Endodermal cell (in vitro differentiated cells): ENCODE data around the gene UBE2H. TPM values are rescaled to one million over a fixed set of nuclear protein-coding genes. Genes with fewer than 3 reads are reported as not detected.

ENCODE experiments used
- DNase-seq: peaks from one replicate; pipeline ENCODE4 v3.0.0-alpha.2; 2017
- H3K27ac ChIP-seq: 2 replicates; pipeline ENCODE4 v1.5.1; 2013; ENCODE audit warnings: mild to moderate bottlenecking, low read depth, low read length, moderate library complexity
- H3K27me3 ChIP-seq: 2 replicates; pipeline ENCODE4 v1.6.1; 2013; ENCODE audit warnings: mild to moderate bottlenecking, low read length, moderate library complexity; ENCODE audit not compliant: insufficient read depth, control insufficient read depth, poor library complexity, severe bottlenecking
- H3K36me3 ChIP-seq: 2 replicates; pipeline ENCODE4 v1.7.0; 2013; ENCODE audit warnings: mild to moderate bottlenecking, low read length, moderate library complexity; ENCODE audit not compliant: control insufficient read depth, insufficient read depth
- H3K4me1 ChIP-seq: one replicate; pipeline ENCODE4 v1.7.0; 2013; ENCODE audit warnings: low read length; ENCODE audit not compliant: control insufficient read depth, insufficient read depth
- H3K4me3 ChIP-seq: 2 replicates; pipeline ENCODE4 v1.5.1; 2013; ENCODE audit warnings: mild to moderate bottlenecking, low read length, moderate library complexity
- H3K9ac ChIP-seq: 2 replicates; pipeline ENCODE4 v1.6.1; 2013; ENCODE audit warnings: mild to moderate bottlenecking, low read length, moderate library complexity; ENCODE audit not compliant: poor library complexity, severe bottlenecking; ENCODE audit errors: extremely low read depth
- H3K9me3 ChIP-seq: 2 replicates; pipeline ENCODE4 v1.6.1; 2013; ENCODE audit warnings: mild to moderate bottlenecking, low read length, moderate library complexity; ENCODE audit not compliant: control insufficient read depth
- H3K27ac Mint-ChIP-seq: 2 replicates; pipeline ENCODE4 v1.8.0; 2020; ENCODE audit warnings: mixed read lengths
- H3K27me3 Mint-ChIP-seq: 2 replicates; pipeline ENCODE4 v1.8.0; 2021; ENCODE audit warnings: mild to moderate bottlenecking, mixed read lengths; ENCODE audit not compliant: insufficient read depth
- H3K36me3 Mint-ChIP-seq: 2 replicates; pipeline ENCODE4 v1.8.0; 2020; ENCODE audit warnings: low read depth, mixed read lengths
- H3K4me1 Mint-ChIP-seq: 2 replicates; pipeline ENCODE4 v1.8.0; 2020; ENCODE audit warnings: mixed read lengths
- H3K4me3 Mint-ChIP-seq: 2 replicates; pipeline ENCODE4 v1.8.0; 2020; ENCODE audit warnings: mild to moderate bottlenecking, moderate library complexity, mixed read lengths
- H3K9me3 Mint-ChIP-seq: 2 replicates; pipeline ENCODE4 v1.8.0; 2020; ENCODE audit warnings: mild to moderate bottlenecking, mixed read lengths
- WGBS, 2 experiments: methylation state at CpG; one replicate each; pipeline versions ENCODE4 v1.1.5 to v1.1.7; 2013; ENCODE audit warnings: missing lambda C conversion rate in 2 of 2, mixed read lengths in 1 of 2; ENCODE audit not compliant: insufficient coverage in 1 of 2, insufficient read length in 1 of 2; 5-methylcytosine and 5-hydroxymethylcytosine counted together
- total RNA-seq, 2 donors: library from RNA; stranded (reverse); fragmentation: NEBNext Ultra II Directional in 1 of 2; extraction: Animal tissue kit (Norgen Biotek cat#: 25700) in 1 of 2; gene quantifications; 2 replicates in 1 of 2; 3 replicates in 1 of 2; pipeline ENCODE4 v1.2.1, GENCODE V29; 2021
- TF ChIP-seq, protein P1 (sequence below): fragments of 200-600 bp; sonication (generic); conservative IDR thresholded peaks from 2 replicates; pipeline ENCODE4 v1.5.0; 2021; ENCODE audit warnings: antibody characterized with exemption, mild to moderate bottlenecking

UBE2H gene
- total RNA-seq, 2 donors from 2014 or later = 74.5 to 74.7 TPM

- no peak for DNase-seq
- Histone ChIP-seq H3K27ac (no peak overlapping the region), H3K4me1 (peaks cover 3% of the 10 kb centered on the region), H3K4me3 (no peak overlapping the region), H3K9ac (no peak overlapping the region), H3K9me3 (no peaks in the 10 kb centered on the region), H3K27me3 (no peaks in the 10 kb centered on the region), H3K36me3 (no peaks in the 10 kb centered on the region)
- TF ChIP-seq, protein P1, sequence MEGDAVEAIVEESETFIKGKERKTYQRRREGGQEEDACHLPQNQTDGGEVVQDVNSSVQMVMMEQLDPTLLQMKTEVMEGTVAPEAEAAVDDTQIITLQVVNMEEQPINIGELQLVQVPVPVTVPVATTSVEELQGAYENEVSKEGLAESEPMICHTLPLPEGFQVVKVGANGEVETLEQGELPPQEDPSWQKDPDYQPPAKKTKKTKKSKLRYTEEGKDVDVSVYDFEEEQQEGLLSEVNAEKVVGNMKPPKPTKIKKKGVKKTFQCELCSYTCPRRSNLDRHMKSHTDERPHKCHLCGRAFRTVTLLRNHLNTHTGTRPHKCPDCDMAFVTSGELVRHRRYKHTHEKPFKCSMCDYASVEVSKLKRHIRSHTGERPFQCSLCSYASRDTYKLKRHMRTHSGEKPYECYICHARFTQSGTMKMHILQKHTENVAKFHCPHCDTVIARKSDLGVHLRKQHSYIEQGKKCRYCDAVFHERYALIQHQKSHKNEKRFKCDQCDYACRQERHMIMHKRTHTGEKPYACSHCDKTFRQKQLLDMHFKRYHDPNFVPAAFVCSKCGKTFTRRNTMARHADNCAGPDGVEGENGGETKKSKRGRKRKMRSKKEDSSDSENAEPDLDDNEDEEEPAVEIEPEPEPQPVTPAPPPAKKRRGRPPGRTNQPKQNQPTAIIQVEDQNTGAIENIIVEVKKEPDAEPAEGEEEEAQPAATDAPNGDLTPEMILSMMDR = no peak
- no peak overlapping the region for H3K27ac Mint-ChIP-seq
- H3K4me3 Mint-ChIP-seq = no peak overlapping the region
- no peaks in the 10 kb centered on the region for H3K27me3 Mint-ChIP-seq
- H3K4me1 Mint-ChIP-seq = peaks cover 14% of the 10 kb centered on the region
- H3K36me3 Mint-ChIP-seq = no peaks in the 10 kb centered on the region
- H3K9me3 Mint-ChIP-seq = no peaks in the 10 kb centered on the region
- WGBS, 2 experiments = 93 to 94% methylated on average over 10 to 12 of the region's 12 CpGs
These were observed 6.9 kb upstream of the UBE2H start for GRCh38 chr7:129959471-129960203.

GRCh38 chr7:129958643-129959470 lies 6.1 kb upstream of the UBE2H start:
- WGBS, 2 experiments = 85 to 94% methylated on average over 2 to 9 of the region's 9 CpGs
- TF ChIP-seq, protein P1 = no peak
- Histone ChIP-seq H3K36me3 (no peaks in the 10 kb centered on the region), H3K4me3 (no peak overlapping the region), H3K27me3 (no peaks in the 10 kb centered on the region), H3K4me1 (peaks cover 3% of the 10 kb centered on the region), H3K9me3 (no peaks in the 10 kb centered on the region), H3K9ac (no peak overlapping the region), H3K27ac (no peak overlapping the region)
- H3K27ac Mint-ChIP-seq = no peak overlapping the region
- no peaks in the 10 kb centered on the region for H3K36me3 Mint-ChIP-seq
- no peak overlapping the region for H3K4me3 Mint-ChIP-seq
- peaks cover 18% of the 10 kb centered on the region for H3K4me1 Mint-ChIP-seq
- no peaks in the 10 kb centered on the region for H3K9me3 Mint-ChIP-seq
- DNase-seq = peak; percentile 56
- H3K27me3 Mint-ChIP-seq = no peaks in the 10 kb centered on the region

DNA sequence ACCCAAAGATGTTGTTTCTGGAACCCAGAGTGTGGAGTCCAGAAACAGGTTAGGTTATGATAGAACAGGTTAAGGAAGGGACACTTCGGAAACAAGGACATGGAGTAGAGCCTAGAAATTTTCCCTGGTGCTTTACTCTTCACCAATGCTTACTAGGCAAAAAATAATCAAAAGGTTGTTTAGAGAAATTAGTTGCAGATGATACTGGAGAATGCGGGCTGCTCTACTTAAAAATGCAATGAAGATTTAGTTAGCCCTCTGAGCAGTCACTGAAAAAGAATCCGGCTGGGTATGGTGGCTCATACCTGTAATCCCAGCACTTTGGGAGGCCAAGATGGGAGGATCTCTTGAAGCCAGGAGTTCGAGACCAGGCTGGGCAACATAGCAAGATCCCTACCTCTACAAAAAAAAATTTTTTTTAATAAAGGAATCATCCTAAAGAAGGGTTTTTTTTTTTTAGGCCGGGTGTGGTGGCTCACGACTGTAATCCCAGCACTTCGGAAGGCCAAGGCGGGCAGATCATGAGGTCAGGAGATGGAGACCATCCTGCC lies 3.3 kb upstream of the UBE2H start:
- TF ChIP-seq, protein P1 = no peak
- H3K4me3 ChIP-seq = no peak overlapping the region
- H3K4me1 ChIP-seq = peaks cover 6% of the 10 kb centered on the region
- no peaks in the 10 kb centered on the region for H3K9me3 ChIP-seq
- Mint-ChIP-seq H3K4me3 (no peak overlapping the region), H3K9me3 (no peaks in the 10 kb centered on the region), H3K4me1 (peaks cover 26% of the 10 kb centered on the region), H3K27ac (no peak overlapping the region), H3K27me3 (no peaks in the 10 kb centered on the region), H3K36me3 (no peaks in the 10 kb centered on the region)
- H3K27ac ChIP-seq = no peak overlapping the region
- H3K36me3 ChIP-seq = no peaks in the 10 kb centered on the region
- no peak for DNase-seq
- H3K9ac ChIP-seq = no peak overlapping the region
- no peaks in the 10 kb centered on the region for H3K27me3 ChIP-seq
- WGBS, 2 experiments = 91 to 96% methylated on average over 5 to 8 of the region's 8 CpGs
